Activated CD8-positive, alpha-beta memory T cell treated with anti-CD3 and anti-CD28 coated beads for 1 hour (primary cell): ENCODE data around the gene GORASP2.

Source experiments
- DNase-seq, 2 donors: peaks; one replicate each; pipeline ENCODE4 v3.0.0-alpha.2; 2020; ENCODE audit warnings: low read depth in 1 of 2; ENCODE audit errors: extremely low read depth in 1 of 2

GORASP2 gene

GRCh38 chr2:170991398-170992182 is 62.5 kb downstream of the GORASP2 start:
- no peak for DNase-seq

GRCh38 chr2:170996316-170996715 is 67.3 kb downstream of the GORASP2 start:
- DNase-seq, result no peak

- DNase-seq, result no peak
Measured at GRCh38 chr2:170997893-170998597, 69.0 kb downstream of the GORASP2 start.

GRCh38 chr2:170999654-171000053 is 70.6 kb downstream of the GORASP2 start:
- DNase-seq, result no peak

- DNase-seq, result no peak
Measured at GRCh38 chr2:171004363-171004762, 75.3 kb downstream of the GORASP2 start.

GRCh38 chr2:171004833-171005232 is 75.8 kb downstream of the GORASP2 start:
- DNase-seq, result no peak

- no peak for DNase-seq
Measured at GRCh38 chr2:171008550-171009205, 79.6 kb downstream of the GORASP2 start.

GRCh38 chr2:171009386-171009785 is 80.3 kb downstream of the GORASP2 start:
- no peak for DNase-seq

GRCh38 chr2:171013851-171014250 is 84.8 kb downstream of the GORASP2 start:
- DNase-seq, result no peak

- DNase-seq, result no peak
Measured at GRCh38 chr2:171016125-171016524, 87.1 kb downstream of the GORASP2 start.
